Stimulated activated effector memory CD8-positive, alpha-beta T cell treated with anti-CD3 and anti-CD28 coated beads, Interleukin-12 subunit alpha, Interleukin-12 subunit beta, amount 100 ng/mL, for 72 hours (primary cell): ENCODE results near the gene WDR12.
"Not testable (repeated sequence)": the region's sequence is repeated elsewhere in the genome, so short reads cannot be mapped to it uniquely, and the experiment has no call there.

Experiments used
- ATAC-seq: fragments of 150-1000 bp; cut with Tn5 transposase; 2 replicates; pipeline ENCODE4 v1.10.0; 2021
- DNase-seq, 2 donors: peaks; one replicate each; pipeline ENCODE4 v3.0.0; 2021 to 2022; ENCODE audit warnings: low spot score in 2 of 2
- H3K27ac Mint-ChIP-seq: one replicate; pipeline ENCODE4 v1.8.0; 2022; ENCODE audit warnings: mild to moderate bottlenecking, mixed read lengths
- H3K36me3 Mint-ChIP-seq: one replicate; pipeline ENCODE4 v1.8.0; 2022; ENCODE audit warnings: mild to moderate bottlenecking, mixed read lengths
- H3K4me1 Mint-ChIP-seq: one replicate; pipeline ENCODE4 v1.8.0; 2022; ENCODE audit warnings: mixed read lengths
- H3K4me3 Mint-ChIP-seq: one replicate; pipeline ENCODE4 v1.8.0; 2022; ENCODE audit warnings: mild to moderate bottlenecking, mixed read lengths
- H3K9me3 Mint-ChIP-seq: one replicate; pipeline ENCODE4 v1.8.0; 2022; ENCODE audit warnings: mixed read lengths

The WDR12 gene

GRCh38 chr2:202911203-202911511 lies 316 bp downstream of the WDR12 start:
- ATAC-seq (peak; percentile 5), DNase-seq (no peak)
- Mint-ChIP-seq H3K27ac (peak overlapping the region; percentile 94), H3K4me1 (peaks cover 29% of the 10 kb centered on the region), H3K36me3 (peaks cover 28% of the 10 kb centered on the region), H3K4me3 (peak overlapping the region; percentile 89), H3K9me3 (no peaks in the 10 kb centered on the region)

- no peak for DNase-seq
- Mint-ChIP-seq H3K4me3 (peak overlapping the region; percentile 89), H3K36me3 (peaks cover 33% of the 10 kb centered on the region), H3K4me1 (peaks cover 29% of the 10 kb centered on the region), H3K9me3 (no peaks in the 10 kb centered on the region), H3K27ac (peak overlapping the region; percentile 94)
- ATAC-seq: no peak
Measured at GRCh38 chr2:202910698-202911097, 775 bp downstream of the WDR12 start.

- ATAC-seq, H3K27ac Mint-ChIP-seq: not testable (repeated sequence)
- peak overlapping the region; percentile 89 for H3K4me3 Mint-ChIP-seq
Measured at GRCh38 chr2:202910250-202910649, 1.2 kb downstream of the WDR12 start.

GRCh38 chr2:202909394-202910192 lies 1.9 kb downstream of the WDR12 start:
- Mint-ChIP-seq H3K4me3 (peak overlapping the region; percentile 89), H3K36me3 (peaks cover 40% of the 10 kb centered on the region), H3K4me1 (peaks cover 29% of the 10 kb centered on the region), H3K27ac (no peak overlapping the region), H3K9me3 (no peaks in the 10 kb centered on the region)
- no peak for ATAC-seq
- no peak for DNase-seq

More at GRCh38 chr2:202910250-202910649, 1.2 kb downstream of the WDR12 start:
- H3K36me3 Mint-ChIP-seq: peaks cover 37% of the 10 kb centered on the region
- peaks cover 29% of the 10 kb centered on the region for H3K4me1 Mint-ChIP-seq
- H3K9me3 Mint-ChIP-seq, DNase-seq: not testable (repeated sequence)

GRCh38 chr2:202908186-202908585 lies 3.3 kb downstream of the WDR12 start:
- DNase-seq: no peak
- no peak for ATAC-seq
- no peaks in the 10 kb centered on the region for H3K9me3 Mint-ChIP-seq
- H3K4me1 Mint-ChIP-seq: peaks cover 34% of the 10 kb centered on the region
- H3K36me3 Mint-ChIP-seq: peaks cover 55% of the 10 kb centered on the region
- no peak overlapping the region for H3K27ac Mint-ChIP-seq
- no peak overlapping the region for H3K4me3 Mint-ChIP-seq

GRCh38 chr2:202905507-202905906 lies 6.0 kb downstream of the WDR12 start:
- not testable (repeated sequence) for H3K9me3 Mint-ChIP-seq, H3K4me3 Mint-ChIP-seq, DNase-seq, ATAC-seq, H3K27ac Mint-ChIP-seq
- peaks cover 29% of the 10 kb centered on the region for H3K4me1 Mint-ChIP-seq
- peaks cover 66% of the 10 kb centered on the region for H3K36me3 Mint-ChIP-seq

GRCh38 chr2:202885190-202885589 lies 26.3 kb downstream of the WDR12 start:
- Mint-ChIP-seq H3K36me3 (peaks cover 96% of the 10 kb centered on the region), H3K4me1 (no peaks in the 10 kb centered on the region), H3K9me3 (no peaks in the 10 kb centered on the region), H3K27ac (peak overlapping the region; percentile 10), H3K4me3 (no peak overlapping the region)
- ATAC-seq (no peak), DNase-seq (no peak)

GRCh38 chr2:202883987-202884675 lies 27.3 kb downstream of the WDR12 start:
- DNase-seq: no peak
- Mint-ChIP-seq H3K36me3 (peaks cover 96% of the 10 kb centered on the region), H3K9me3 (no peaks in the 10 kb centered on the region), H3K27ac (no peak overlapping the region), H3K4me1 (no peaks in the 10 kb centered on the region), H3K4me3 (no peak overlapping the region)
- ATAC-seq: no peak

- Mint-ChIP-seq H3K27ac (no peak overlapping the region), H3K9me3 (no peaks in the 10 kb centered on the region), H3K4me3 (no peak overlapping the region), H3K4me1 (no peaks in the 10 kb centered on the region), H3K36me3 (peaks cover 76% of the 10 kb centered on the region)
- no peak for ATAC-seq
- no peak for DNase-seq
Measured at GRCh38 chr2:202881570-202881969, 29.9 kb downstream of the WDR12 start.

GRCh38 chr2:202877699-202878098 lies 33.8 kb downstream of the WDR12 start:
- Mint-ChIP-seq H3K36me3 (peaks cover 39% of the 10 kb centered on the region), H3K27ac (no peak overlapping the region), H3K4me1 (no peaks in the 10 kb centered on the region), H3K4me3 (no peak overlapping the region), H3K9me3 (no peaks in the 10 kb centered on the region)
- DNase-seq (no peak), ATAC-seq (no peak)

GRCh38 chr2:202871300-202872141 lies 40.0 kb downstream of the WDR12 start, which contains the start of gene ICA1L:
Gene ICA1L, minus strand, starts transcription at chr2:202871766. Its CDS starts 42,757 bp downstream, at chr2:202829009.
- ATAC-seq: peak; percentile 80
- Mint-ChIP-seq H3K27ac (peak within 1 kb of the TSS; percentile 85), H3K36me3 (no peaks in the 10 kb centered on the region), H3K4me1 (no peaks in the 10 kb centered on the region), H3K9me3 (no peaks in the 10 kb centered on the region), H3K4me3 (peak within 1 kb of the TSS; percentile 82)
- DNase-seq: peak; percentile 47 to 83

- peak; percentile 24 to 80 for DNase-seq
- ATAC-seq: peak; percentile 89
- H3K27ac Mint-ChIP-seq: peak overlapping the region; percentile 85
- H3K4me3 Mint-ChIP-seq: peak overlapping the region; percentile 82
- no peaks in the 10 kb centered on the region for H3K4me1 Mint-ChIP-seq
- no peaks in the 10 kb centered on the region for H3K36me3 Mint-ChIP-seq
- H3K9me3 Mint-ChIP-seq: no peaks in the 10 kb centered on the region
Measured at GRCh38 chr2:202870431-202871299, 40.8 kb downstream of the WDR12 start.

GRCh38 chr2:202861987-202862386 lies 49.5 kb downstream of the WDR12 start:
- ATAC-seq (no peak), DNase-seq (no peak)
- Mint-ChIP-seq H3K9me3 (no peaks in the 10 kb centered on the region), H3K4me3 (no peak overlapping the region), H3K4me1 (no peaks in the 10 kb centered on the region), H3K36me3 (no peaks in the 10 kb centered on the region), H3K27ac (no peak overlapping the region)

GRCh38 chr2:202858601-202859000 lies 52.9 kb downstream of the WDR12 start:
- no peak overlapping the region for H3K27ac Mint-ChIP-seq
- no peaks in the 10 kb centered on the region for H3K9me3 Mint-ChIP-seq
- H3K36me3 Mint-ChIP-seq: no peaks in the 10 kb centered on the region
- ATAC-seq (no peak), DNase-seq (no peak)
- no peaks in the 10 kb centered on the region for H3K4me1 Mint-ChIP-seq
- H3K4me3 Mint-ChIP-seq: no peak overlapping the region
